Nephron (organoid): ENCODE measurements around the gene C8G.

ENCODE experiments used
- H3K27ac Mint-ChIP-seq, 3 experiments: 2 replicates each; pipeline ENCODE4 v1.8.0; 2020; ENCODE audit warnings: mixed read lengths in 3 of 3, mild to moderate bottlenecking in 2 of 3, moderate library complexity in 1 of 3
- H3K27me3 Mint-ChIP-seq: 2 replicates; pipeline ENCODE4 v1.8.0; 2021; ENCODE audit warnings: low read depth, mild to moderate bottlenecking, moderate library complexity, mixed read lengths
- H3K36me3 Mint-ChIP-seq: 2 replicates; pipeline ENCODE4 v1.8.0; 2020; ENCODE audit warnings: low read depth, mixed read lengths
- H3K4me1 Mint-ChIP-seq: 2 replicates; pipeline ENCODE4 v1.8.0; 2020; ENCODE audit warnings: mixed read lengths
- H3K4me3 Mint-ChIP-seq, 3 experiments: 2 replicates each; pipeline ENCODE4 v1.8.0; 2020; ENCODE audit warnings: mild to moderate bottlenecking in 3 of 3, mixed read lengths in 3 of 3, moderate library complexity in 2 of 3
- H3K9me3 Mint-ChIP-seq: 2 replicates; pipeline ENCODE4 v1.8.0; 2020; ENCODE audit warnings: mixed read lengths
- CTCF ChIP-seq, 3 experiments: fragments of 200-600 bp; sonication (generic); IDR thresholded peaks; one replicate each; pipeline ENCODE4 v1.5.0; 2021; ENCODE audit warnings: antibody characterized with exemption in 3 of 3; ENCODE audit not compliant: unreplicated experiment in 3 of 3

The C8G gene

GRCh38 chr9:136985027-136985602 is 40.1 kb downstream of the C8G start:
- Mint-ChIP-seq H3K9me3 (no peaks in the 10 kb centered on the region), H3K27me3 (peaks cover 12% of the 10 kb centered on the region), H3K36me3 (no peaks in the 10 kb centered on the region), H3K4me1 (peaks cover 8% of the 10 kb centered on the region), H3K27ac (no peak overlapping the region), H3K4me3 (no peak overlapping the region)
- TF ChIP-seq CTCF (IDR thresholded peaks at IDR 0.05; ENCODE audit: unreplicated experiment in 3 of 3): no peak

GRCh38 chr9:136985853-136986252 is 40.8 kb downstream of the C8G start:
- Mint-ChIP-seq H3K36me3 (no peaks in the 10 kb centered on the region), H3K4me3 (no peak overlapping the region), H3K9me3 (no peaks in the 10 kb centered on the region), H3K4me1 (peaks cover 8% of the 10 kb centered on the region), H3K27me3 (peaks cover 12% of the 10 kb centered on the region), H3K27ac (no peak overlapping the region)
- TF ChIP-seq CTCF (IDR thresholded peaks at IDR 0.05; ENCODE audit: unreplicated experiment in 3 of 3): no peak

DNA sequence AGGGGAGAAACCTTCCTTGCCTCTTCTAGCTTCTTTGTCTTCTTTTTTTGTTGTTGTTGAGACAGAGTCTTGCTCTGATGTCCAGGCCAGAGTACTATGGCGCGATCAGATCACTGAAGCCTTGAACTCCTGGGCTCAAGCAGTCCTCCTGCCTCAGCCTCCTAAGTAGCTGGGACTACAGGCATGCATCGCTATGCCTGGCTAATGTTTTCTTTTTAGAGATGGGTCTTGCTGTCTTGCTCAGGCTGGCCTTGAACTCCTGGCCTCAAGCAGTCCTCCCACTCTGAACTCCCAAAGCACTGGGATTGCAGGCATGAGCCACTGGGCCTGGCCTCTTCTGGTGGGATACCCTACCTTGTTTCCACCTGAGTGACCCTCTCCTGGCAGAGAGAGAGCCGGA is 43.8 kb downstream of the C8G start:
- H3K27me3 Mint-ChIP-seq: peaks cover 10% of the 10 kb centered on the region
- TF ChIP-seq CTCF (IDR thresholded peaks at IDR 0.05; ENCODE audit: unreplicated experiment in 3 of 3): no peak
- H3K4me1 Mint-ChIP-seq: peaks cover 6% of the 10 kb centered on the region
- H3K36me3 Mint-ChIP-seq: no peaks in the 10 kb centered on the region
- no peak overlapping the region for H3K4me3 Mint-ChIP-seq
- H3K9me3 Mint-ChIP-seq: no peaks in the 10 kb centered on the region
- no peak overlapping the region for H3K27ac Mint-ChIP-seq

- no peaks in the 10 kb centered on the region for H3K36me3 Mint-ChIP-seq
- H3K4me3 Mint-ChIP-seq: peak overlapping the region; percentile 71 to 84 (median 72)
- TF ChIP-seq CTCF (IDR thresholded peaks at IDR 0.05; ENCODE audit: unreplicated experiment in 3 of 3): no peak
- H3K27me3 Mint-ChIP-seq: peaks cover 8% of the 10 kb centered on the region
- H3K27ac Mint-ChIP-seq: peak overlapping the region in 2 of 3 experiments; percentile 39 to 49
- no peaks in the 10 kb centered on the region for H3K9me3 Mint-ChIP-seq
- H3K4me1 Mint-ChIP-seq: peaks cover 4% of the 10 kb centered on the region
Measured at GRCh38 chr9:136990242-136990911, 45.3 kb downstream of the C8G start.

DNA sequence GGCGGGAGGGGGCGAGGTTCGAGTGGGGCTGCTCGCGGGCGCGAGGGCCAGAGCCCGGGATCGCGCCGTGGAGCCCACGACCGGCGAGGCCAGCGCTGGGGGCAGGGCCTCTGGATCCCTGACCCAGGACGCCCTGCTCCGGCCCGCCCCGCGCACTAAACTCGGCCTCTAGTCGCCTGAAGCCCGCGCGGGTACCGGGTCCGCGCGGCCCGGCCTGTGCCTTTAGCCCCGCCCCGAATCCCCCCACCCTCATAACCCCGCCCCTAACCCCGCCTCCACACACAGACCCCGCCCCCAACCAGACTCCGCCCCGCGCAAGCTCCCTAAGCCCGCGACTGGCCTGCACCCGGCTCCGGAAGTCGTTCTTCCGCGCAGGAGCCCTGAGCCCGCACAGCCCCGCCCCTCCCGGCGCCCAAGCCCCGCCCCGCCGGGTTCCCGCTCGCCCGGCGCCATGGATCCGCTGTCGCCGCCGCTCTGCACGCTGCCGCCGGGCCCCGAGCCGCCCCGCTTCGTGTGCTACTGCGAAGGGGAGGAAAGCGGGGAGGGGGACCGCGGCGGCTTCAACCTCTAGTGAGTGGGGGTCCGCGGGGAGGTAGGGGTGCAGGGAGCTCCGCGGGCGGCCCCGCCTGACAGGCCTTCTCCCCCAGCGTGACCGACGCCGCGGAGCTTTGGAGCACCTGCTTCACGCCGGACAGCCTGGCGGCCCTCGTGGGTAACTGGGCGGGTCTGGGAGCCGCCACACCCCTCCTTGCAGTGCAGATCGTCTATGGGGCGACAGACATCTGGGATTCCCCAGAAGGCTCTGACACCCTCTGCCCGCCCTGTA is 47.2 kb downstream of the C8G start, which contains the start of gene PAXX:
TSS of gene PAXX (plus strand) at position 430 of the 826 bp plus-strand sequence. CDS start at position 452, 22 bp downstream.
- Mint-ChIP-seq H3K9me3 (no peaks in the 10 kb centered on the region), H3K27me3 (peaks cover 8% of the 10 kb centered on the region), H3K4me3 (peak within 1 kb of the TSS; percentile 84 to 87 (median 87)), H3K4me1 (peaks cover 4% of the 10 kb centered on the region), H3K36me3 (no peaks in the 10 kb centered on the region), H3K27ac (peak within 1 kb of the TSS in 2 of 3 experiments; percentile 50 to 56)
- TF ChIP-seq CTCF (IDR thresholded peaks at IDR 0.05; ENCODE audit: unreplicated experiment in 3 of 3): no peak
